Activated T-helper 1 cell treated with anti-CD3 and anti-CD28 coated beads, Interleukin-12 subunit alpha, Interleukin-12 subunit beta, Interleukin-2, Interleukin-4 antibody, amounts not matched to agents 30 ng/mL and 10 ng/mL and 1 ng/mL, durations not matched to agents 14 hours and 24 hours and 36 hours (primary cell): ENCODE data around the gene ZNF574. TPM values are rescaled to one million over a fixed set of nuclear protein-coding genes. Genes with fewer than 3 reads are reported as not detected.

Experiments used
- DNase-seq: peaks from one replicate; pipeline ENCODE4 v3.0.0; 2021; ENCODE audit warnings: low spot score
- H3K27ac Mint-ChIP-seq: one replicate; pipeline ENCODE4 v1.8.0; 2021; ENCODE audit warnings: mild to moderate bottlenecking, mixed read lengths
- H3K27me3 Mint-ChIP-seq: one replicate; pipeline ENCODE4 v1.8.0; 2022; ENCODE audit warnings: mild to moderate bottlenecking, moderate library complexity, mixed read lengths; ENCODE audit not compliant: insufficient read depth
- H3K36me3 Mint-ChIP-seq: one replicate; pipeline ENCODE4 v1.8.0; 2021; ENCODE audit warnings: low read depth, mixed read lengths
- H3K4me1 Mint-ChIP-seq: one replicate; pipeline ENCODE4 v1.8.0; 2021; ENCODE audit warnings: low read depth, mixed read lengths
- H3K4me3 Mint-ChIP-seq: one replicate; pipeline ENCODE4 v1.8.0; 2021; ENCODE audit warnings: mild to moderate bottlenecking, moderate library complexity, mixed read lengths
- H3K9me3 Mint-ChIP-seq: one replicate; pipeline ENCODE4 v1.8.0; 2021; ENCODE audit warnings: mixed read lengths
- intact Hi-C: fragments of 100-400 bp; cut with micrococcal nuclease; formaldehyde crosslinking; loops from one replicate; pipeline ENCODE4 v1.15.1; 2024
- total RNA-seq: library from RNA; stranded (reverse); gene quantifications from 2 replicates; pipeline ENCODE4 v1.2.3, GENCODE V29; 2022

The ZNF574 gene
- total RNA-seq, 1 donor from 2014 or later: 17.8 TPM

DNA sequence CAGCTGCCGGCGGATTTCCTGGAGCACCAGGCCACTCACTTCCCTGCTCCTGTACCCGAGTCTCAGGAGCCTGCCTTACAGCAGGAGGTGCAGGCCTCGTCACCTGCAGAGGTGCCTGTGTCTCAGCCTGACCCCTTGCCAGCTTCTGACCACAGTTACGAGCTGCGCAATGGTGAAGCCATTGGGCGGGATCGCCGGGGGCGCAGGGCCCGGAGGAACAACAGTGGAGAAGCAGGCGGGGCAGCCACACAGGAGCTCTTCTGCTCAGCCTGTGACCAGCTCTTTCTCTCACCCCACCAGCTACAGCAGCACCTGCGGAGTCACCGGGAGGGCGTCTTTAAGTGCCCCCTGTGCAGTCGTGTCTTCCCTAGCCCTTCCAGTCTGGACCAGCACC is 3.3 kb downstream of the ZNF574 start:
- no peaks in the 10 kb centered on the region for H3K27me3 Mint-ChIP-seq
- no peak overlapping the region for H3K27ac Mint-ChIP-seq
- no peak overlapping the region for H3K4me3 Mint-ChIP-seq
- H3K9me3 Mint-ChIP-seq: no peaks in the 10 kb centered on the region
- no peak for DNase-seq
- peaks cover 44% of the 10 kb centered on the region for H3K4me1 Mint-ChIP-seq
- intact Hi-C loops: loop anchor here (5.0 kb wide), 2 partner anchors 203 to 343 kb away; no protein-coding TSS in a partner anchor
- H3K36me3 Mint-ChIP-seq: peaks cover 39% of the 10 kb centered on the region

GRCh38 chr19:42079886-42080763 is 4.2 kb downstream of the ZNF574 start:
- Mint-ChIP-seq H3K4me3 (no peak overlapping the region), H3K4me1 (peaks cover 39% of the 10 kb centered on the region), H3K27ac (no peak overlapping the region), H3K27me3 (no peaks in the 10 kb centered on the region), H3K9me3 (no peaks in the 10 kb centered on the region), H3K36me3 (peaks cover 39% of the 10 kb centered on the region)
- intact Hi-C loops: loop anchor here (5.0 kb wide), 2 partner anchors 202 to 342 kb away; no protein-coding TSS in a partner anchor
- no peak for DNase-seq

GRCh38 chr19:42080764-42081375 is 4.9 kb downstream of the ZNF574 start:
- Mint-ChIP-seq H3K27ac (no peak overlapping the region), H3K4me3 (no peak overlapping the region)

GRCh38 chr19:42081584-42082203 is 5.7 kb downstream of the ZNF574 start:
- Mint-ChIP-seq H3K27me3 (no peaks in the 10 kb centered on the region), H3K36me3 (peaks cover 32% of the 10 kb centered on the region), H3K4me1 (peaks cover 26% of the 10 kb centered on the region), H3K9me3 (no peaks in the 10 kb centered on the region), H3K27ac (no peak overlapping the region), H3K4me3 (no peak overlapping the region)
- intact Hi-C loops: no loop called here
- DNase-seq: no peak

More at GRCh38 chr19:42080764-42081375, 4.9 kb downstream of the ZNF574 start:
- H3K9me3 Mint-ChIP-seq: no peaks in the 10 kb centered on the region
- peaks cover 35% of the 10 kb centered on the region for H3K36me3 Mint-ChIP-seq
- intact Hi-C loops: no loop called here
- no peak for DNase-seq
- H3K27me3 Mint-ChIP-seq: no peaks in the 10 kb centered on the region
- H3K4me1 Mint-ChIP-seq: peaks cover 31% of the 10 kb centered on the region

- no peak overlapping the region for H3K27ac Mint-ChIP-seq
- no peak overlapping the region for H3K4me3 Mint-ChIP-seq
- intact Hi-C loops: no loop called here
- H3K36me3 Mint-ChIP-seq: peaks cover 18% of the 10 kb centered on the region
- H3K9me3 Mint-ChIP-seq: no peaks in the 10 kb centered on the region
- no peaks in the 10 kb centered on the region for H3K27me3 Mint-ChIP-seq
- H3K4me1 Mint-ChIP-seq: peaks cover 10% of the 10 kb centered on the region
- DNase-seq: no peak
Measured at GRCh38 chr19:42083537-42083936, 7.6 kb downstream of the ZNF574 start.

DNA sequence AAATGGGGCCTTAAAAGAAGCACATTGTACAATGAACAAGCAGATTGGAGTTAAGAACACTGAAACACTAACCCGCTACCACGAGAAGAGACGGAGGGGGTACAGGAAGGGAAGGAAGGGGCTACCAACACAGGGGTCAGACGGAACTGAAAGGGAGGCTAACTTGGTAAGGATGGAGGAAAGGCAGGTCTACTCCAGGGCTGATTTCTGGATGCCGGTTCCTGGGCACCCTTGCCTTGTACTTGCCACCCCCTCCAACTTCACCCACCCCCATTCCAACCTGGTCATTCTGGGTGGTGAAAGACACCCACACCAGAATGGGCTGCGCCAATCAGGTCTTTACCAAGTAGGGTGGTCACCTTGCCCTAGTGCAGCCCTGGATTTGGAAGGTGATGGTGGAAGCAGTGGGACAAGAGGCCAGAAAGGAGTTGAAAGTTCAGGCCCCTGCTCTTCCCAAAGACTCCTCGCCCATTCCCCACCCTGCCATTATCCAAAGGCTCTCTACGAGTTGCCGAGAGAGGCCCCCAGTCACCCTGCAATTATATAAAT is 10.3 kb downstream of the ZNF574 start:
- H3K27me3 Mint-ChIP-seq: no peaks in the 10 kb centered on the region
- H3K4me3 Mint-ChIP-seq: no peak overlapping the region
- DNase-seq: no peak
- H3K27ac Mint-ChIP-seq: peak overlapping the region; percentile 3
- peaks cover 35% of the 10 kb centered on the region for H3K4me1 Mint-ChIP-seq
- no peaks in the 10 kb centered on the region for H3K9me3 Mint-ChIP-seq
- H3K36me3 Mint-ChIP-seq: peaks cover 19% of the 10 kb centered on the region
- intact Hi-C loops: no loop called here

GRCh38 chr19:42086770-42087550 is 11.0 kb downstream of the ZNF574 start:
- H3K9me3 Mint-ChIP-seq: no peaks in the 10 kb centered on the region
- DNase-seq: no peak
- H3K27me3 Mint-ChIP-seq: no peaks in the 10 kb centered on the region
- intact Hi-C loops: no loop called here
- peaks cover 12% of the 10 kb centered on the region for H3K36me3 Mint-ChIP-seq
- no peak overlapping the region for H3K27ac Mint-ChIP-seq
- H3K4me3 Mint-ChIP-seq: no peak overlapping the region
- H3K4me1 Mint-ChIP-seq: peaks cover 33% of the 10 kb centered on the region

- peak overlapping the region; percentile 20 for H3K4me3 Mint-ChIP-seq
- H3K4me1 Mint-ChIP-seq: peaks cover 39% of the 10 kb centered on the region
- H3K27ac Mint-ChIP-seq: peak overlapping the region; percentile 66
- H3K9me3 Mint-ChIP-seq: no peaks in the 10 kb centered on the region
- peaks cover 15% of the 10 kb centered on the region for H3K36me3 Mint-ChIP-seq
- no peak for DNase-seq
- intact Hi-C loops: no loop called here
- no peaks in the 10 kb centered on the region for H3K27me3 Mint-ChIP-seq
Measured at GRCh38 chr19:42088471-42089190, 12.7 kb downstream of the ZNF574 start.

DNA sequence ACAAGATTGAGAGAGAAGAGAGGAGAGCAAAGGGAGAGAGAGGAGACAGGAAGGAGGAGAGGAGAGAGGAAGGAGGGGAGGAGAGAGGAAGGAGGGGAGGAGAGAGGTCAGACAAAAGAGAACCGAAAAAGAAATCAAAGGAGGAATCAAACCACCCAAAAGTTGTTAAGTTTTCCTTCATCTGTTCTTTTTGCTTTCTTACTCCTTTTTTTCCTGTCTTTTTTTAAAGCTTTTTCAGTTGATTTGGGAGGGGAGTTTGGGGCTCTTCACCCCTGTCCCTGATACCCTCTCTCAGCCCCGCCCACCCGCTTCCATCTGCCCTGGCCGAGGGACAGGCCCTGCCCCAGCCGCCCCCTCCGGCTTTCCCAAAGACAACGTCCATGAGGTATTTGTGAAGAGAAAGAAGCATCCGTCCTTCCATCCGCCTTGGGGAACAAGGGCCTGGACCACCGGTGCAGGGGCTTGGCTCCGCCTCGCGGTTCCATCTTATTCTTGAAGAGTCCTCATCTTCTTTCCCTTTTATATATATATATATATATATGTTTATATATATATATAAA is 13.3 kb downstream of the ZNF574 start:
- Mint-ChIP-seq H3K36me3 (peaks cover 16% of the 10 kb centered on the region), H3K4me1 (peaks cover 39% of the 10 kb centered on the region), H3K27me3 (no peaks in the 10 kb centered on the region), H3K4me3 (peak overlapping the region; percentile 20), H3K27ac (peak overlapping the region; percentile 66), H3K9me3 (no peaks in the 10 kb centered on the region)
- DNase-seq: no peak
- intact Hi-C loops: no loop called here

DNA sequence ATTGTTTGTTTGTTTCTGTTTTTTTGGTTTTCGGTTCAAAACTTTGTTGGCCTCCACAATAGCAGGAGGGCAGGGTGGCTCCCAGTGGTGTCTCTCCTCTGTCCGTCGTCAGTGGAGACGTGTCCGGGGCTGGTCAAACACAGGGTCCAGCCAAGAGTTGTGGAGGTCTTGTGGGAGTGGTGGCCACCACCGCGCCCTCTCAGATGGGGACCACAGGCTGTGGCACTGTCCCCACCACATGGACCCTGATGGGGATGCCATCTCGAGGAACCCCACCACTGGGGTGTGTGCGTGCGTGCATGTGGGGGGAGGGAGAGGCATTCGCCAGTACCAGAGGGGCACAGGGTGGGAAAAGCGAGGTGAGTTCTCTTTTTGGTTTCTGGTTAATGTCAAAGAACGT is 13.8 kb downstream of the ZNF574 start:
- no peak for DNase-seq
- Mint-ChIP-seq H3K4me1 (peaks cover 39% of the 10 kb centered on the region), H3K9me3 (no peaks in the 10 kb centered on the region), H3K36me3 (peaks cover 20% of the 10 kb centered on the region), H3K4me3 (peak overlapping the region; percentile 15), H3K27ac (peak overlapping the region; percentile 61), H3K27me3 (no peaks in the 10 kb centered on the region)
- intact Hi-C loops: no loop called here

GRCh38 chr19:42090672-42091071 is 14.7 kb downstream of the ZNF574 start:
- Mint-ChIP-seq H3K9me3 (no peaks in the 10 kb centered on the region), H3K36me3 (peaks cover 26% of the 10 kb centered on the region), H3K4me1 (peaks cover 39% of the 10 kb centered on the region), H3K4me3 (peak overlapping the region; percentile 16), H3K27ac (peak overlapping the region; percentile 81), H3K27me3 (no peaks in the 10 kb centered on the region)
- intact Hi-C loops: no loop called here
- no peak for DNase-seq
